Middle frontal gyrus (tissue), 1 donor: ENCODE data around the gene RAB32.

Experiments used
- DNase-seq: peaks from one replicate; pipeline ENCODE4 v3.0.0-alpha.2; 2015; ENCODE audit warnings: low spot score; ENCODE audit errors: extremely low spot score

The RAB32 gene

GRCh38 chr6:146582857-146583256 lies 39.2 kb downstream of the RAB32 start:
- no peak for DNase-seq

GRCh38 chr6:146583966-146584365 lies 40.3 kb downstream of the RAB32 start:
- DNase-seq = no peak

GRCh38 chr6:146587459-146587858 lies 43.8 kb downstream of the RAB32 start:
- DNase-seq = no peak

- DNase-seq = no peak
Measured at GRCh38 chr6:146590492-146590891, 46.9 kb downstream of the RAB32 start.

- no peak for DNase-seq
Measured at GRCh38 chr6:146592451-146592850, 48.8 kb downstream of the RAB32 start.

GRCh38 chr6:146593986-146594385 lies 50.4 kb downstream of the RAB32 start:
- DNase-seq = no peak

- DNase-seq = no peak
Measured at GRCh38 chr6:146594495-146594894, 50.9 kb downstream of the RAB32 start.

- no peak for DNase-seq
Measured at GRCh38 chr6:146595972-146596731, 52.5 kb downstream of the RAB32 start.

GRCh38 chr6:146598772-146599405 lies 55.3 kb downstream of the RAB32 start, which contains the start of gene ADGB:
TSS of gene ADGB (plus strand) at chr6:146598972. CDS start at chr6:146599041, 69 bp downstream.
- no peak for DNase-seq

GRCh38 chr6:146601352-146601751 lies 57.7 kb downstream of the RAB32 start:
- DNase-seq = no peak

GRCh38 chr6:146602526-146602925 lies 58.9 kb downstream of the RAB32 start:
- no peak for DNase-seq
